GM19023 (cell line): ENCODE measurements around the gene ARL13A.
"Not testable (repeated sequence)": the region's sequence is repeated elsewhere in the genome, so short reads cannot be mapped to it uniquely, and the experiment has no call there.

ENCODE experiments used
- ATAC-seq: cut with Tn5 transposase; IDR thresholded peaks from one replicate; pipeline ENCODE4 v1.9.1; 2021; ENCODE audit warnings: mild to moderate bottlenecking, moderate library complexity; ENCODE audit not compliant: unreplicated experiment

ARL13A gene

GRCh38 chrX:100984818-100985217 lies 15.3 kb downstream of the ARL13A start:
- ATAC-seq, result no peak

DNA sequence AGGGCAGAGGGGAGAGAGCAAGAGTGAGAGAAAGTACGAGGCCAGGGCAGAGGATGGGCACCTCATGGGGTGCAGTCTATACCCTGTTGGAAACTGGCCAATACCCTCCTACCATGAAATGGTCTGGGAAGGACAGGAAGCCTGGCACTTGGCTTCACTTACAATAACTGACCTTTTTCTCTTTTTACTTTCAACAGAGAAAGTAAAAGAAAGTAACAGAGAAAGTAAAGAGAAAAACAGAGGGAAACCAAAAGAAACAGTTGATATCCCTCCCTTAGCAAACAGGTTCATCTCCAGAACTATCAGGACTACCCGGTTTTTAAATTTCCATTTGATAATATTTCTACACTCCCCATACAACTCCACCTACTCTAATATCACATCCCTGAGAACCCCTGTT lies 20.6 kb downstream of the ARL13A start:
- ATAC-seq, result no peak

- peak; percentile 69 for ATAC-seq
Measured at GRCh38 chrX:100994352-100995281, 25.1 kb downstream of the ARL13A start.

DNA sequence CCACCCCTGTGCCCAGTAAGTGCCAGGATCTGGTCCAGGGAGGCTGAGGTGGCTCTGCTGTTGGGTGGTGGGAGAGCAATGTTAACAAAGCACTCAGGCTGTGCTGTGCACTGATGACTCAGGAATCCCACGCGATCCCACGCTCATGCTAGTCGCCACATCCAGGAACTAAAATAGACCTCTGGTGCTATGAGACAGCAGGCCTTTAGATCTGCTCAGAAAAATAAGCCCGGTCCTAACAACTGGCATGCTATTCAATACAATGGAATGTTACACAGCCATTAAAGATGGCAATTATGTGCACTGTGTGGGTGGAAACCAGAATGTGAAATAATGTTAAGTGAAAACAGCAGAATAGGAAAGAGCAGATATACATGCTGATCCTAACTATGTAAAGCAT lies 26.0 kb downstream of the ARL13A start:
- ATAC-seq, result no peak

GRCh38 chrX:100999451-100999850 lies 29.9 kb downstream of the ARL13A start:
- ATAC-seq, result no peak

DNA sequence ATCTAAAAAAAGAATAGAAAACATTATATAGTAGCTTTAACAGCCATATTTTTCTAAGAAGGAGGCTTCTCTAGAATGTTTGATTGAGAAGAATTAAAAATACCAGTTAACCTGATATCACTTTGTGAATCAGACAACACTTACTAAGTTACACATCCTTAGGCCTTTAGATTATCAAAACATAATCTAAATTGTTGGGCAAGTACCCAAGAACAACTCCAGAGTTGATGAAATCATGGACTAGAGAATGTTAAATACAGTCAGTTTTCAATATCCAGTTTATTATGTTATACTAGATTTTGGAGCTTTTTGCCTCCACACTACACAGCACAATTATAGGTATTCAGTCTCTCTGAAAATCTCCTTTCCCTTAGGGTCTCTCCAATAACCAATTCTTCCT lies 39.6 kb downstream of the ARL13A start:
- no peak for ATAC-seq

DNA sequence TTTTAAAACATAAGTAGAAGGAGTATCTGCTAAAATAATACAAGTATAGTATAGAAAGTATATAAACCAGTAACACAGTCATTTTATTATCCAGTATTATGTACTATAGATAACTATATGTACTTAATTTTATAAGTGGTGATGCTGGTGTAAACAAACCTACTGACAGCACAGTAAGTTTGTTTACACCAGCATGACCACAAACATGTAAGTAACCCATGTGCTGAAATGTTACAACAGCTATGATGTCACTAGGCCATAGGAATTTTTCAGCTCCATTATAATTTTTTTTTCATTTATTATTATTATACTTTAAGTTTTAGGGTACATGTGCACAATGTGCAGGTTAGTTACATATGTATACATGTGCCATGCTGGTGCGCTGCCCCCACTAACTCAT lies 42.5 kb downstream of the ARL13A start:
- not testable (repeated sequence) for ATAC-seq

GRCh38 chrX:101022020-101022419 lies 52.5 kb downstream of the ARL13A start:
- no peak for ATAC-seq

GRCh38 chrX:101025126-101025525 lies 55.6 kb downstream of the ARL13A start:
- no peak for ATAC-seq

GRCh38 chrX:101028562-101028961 lies 59.1 kb downstream of the ARL13A start:
- ATAC-seq, result no peak

DNA sequence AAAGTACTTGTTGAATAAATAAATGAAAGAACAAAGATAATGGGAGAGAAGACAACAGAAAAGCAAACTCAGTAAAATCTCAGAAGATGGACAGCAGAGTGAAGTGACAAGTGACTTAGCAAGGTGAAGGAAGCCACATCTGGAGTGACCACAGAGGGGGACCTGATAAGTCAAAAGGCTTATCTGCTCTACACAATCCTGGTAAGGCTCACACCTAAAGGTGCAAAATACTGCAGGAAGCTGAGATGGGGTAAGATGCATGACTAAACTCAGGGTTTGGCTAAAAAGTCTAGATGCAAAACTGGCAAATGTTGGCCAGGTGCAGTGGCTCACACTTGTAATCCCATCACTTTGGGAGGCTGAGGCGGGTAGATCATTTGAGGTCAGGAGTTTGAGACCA lies 60.2 kb downstream of the ARL13A start:
- ATAC-seq, result no peak

DNA sequence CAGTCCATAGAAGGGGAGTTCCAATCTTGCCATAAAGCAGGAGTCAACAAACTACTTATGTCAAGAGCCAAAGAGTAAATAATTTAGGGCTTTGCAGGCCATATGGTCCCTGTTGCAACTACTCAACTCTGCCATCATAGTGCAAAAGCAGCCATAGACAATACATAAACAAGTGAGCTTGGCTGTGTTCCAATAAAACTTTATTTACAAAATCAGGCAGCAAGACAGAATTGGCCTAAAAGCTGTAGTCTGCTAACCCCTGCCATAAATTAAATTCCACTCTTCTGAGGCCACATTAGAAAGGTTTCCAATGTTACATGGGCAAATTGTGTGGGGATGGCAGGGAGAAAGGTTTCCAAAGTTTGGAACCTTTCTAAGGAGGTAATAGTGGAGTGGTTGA lies 67.7 kb downstream of the ARL13A start:
- ATAC-seq, result no peak

- no peak for ATAC-seq
Measured at GRCh38 chrX:101040197-101040596, 70.7 kb downstream of the ARL13A start.
